NCI-H446 treated with DMSO at 0.1 percent for 48 hours (cell line): ENCODE measurements around the gene ZNF800.
"Not testable (repeated sequence)": the region's sequence is repeated elsewhere in the genome, so short reads cannot be mapped to it uniquely, and the experiment has no call there.

Source experiments
- DNase-seq: peaks from one replicate; lab custom pipeline; 2025; lab: John Stamatoyannopoulos, UW

The ZNF800 gene

GRCh38 chr7:127392566-127393367 lies at the start of gene ZNF800:
TSS of gene ZNF800 (minus strand) at chr7:127392708. CDS start at chr7:127391557, 1,151 bp downstream.
- peak; percentile 57 for DNase-seq

- DNase-seq, result no peak
Observed at GRCh38 chr7:127440206-127440605, 47.7 kb upstream of the ZNF800 start.

- DNase-seq, result no peak
Observed at GRCh38 chr7:127438836-127439235, 46.3 kb upstream of the ZNF800 start.

- no peak for DNase-seq
Observed at GRCh38 chr7:127437837-127438236, 45.3 kb upstream of the ZNF800 start.

GRCh38 chr7:127437241-127437640 lies 44.7 kb upstream of the ZNF800 start:
- DNase-seq, result no peak

GRCh38 chr7:127429281-127429680 lies 36.8 kb upstream of the ZNF800 start:
- DNase-seq, result not testable (repeated sequence)

GRCh38 chr7:127419196-127419595 lies 26.7 kb upstream of the ZNF800 start:
- no peak for DNase-seq

- DNase-seq, result no peak
Observed at GRCh38 chr7:127418459-127418858, 26.0 kb upstream of the ZNF800 start.

- no peak for DNase-seq
Observed at GRCh38 chr7:127417346-127417745, 24.8 kb upstream of the ZNF800 start.

GRCh38 chr7:127415060-127415742 lies 22.7 kb upstream of the ZNF800 start:
- no peak for DNase-seq

GRCh38 chr7:127413962-127414361 lies 21.5 kb upstream of the ZNF800 start:
- DNase-seq, result no peak

- no peak for DNase-seq
Observed at GRCh38 chr7:127413326-127413725, 20.8 kb upstream of the ZNF800 start.

GRCh38 chr7:127411176-127411575 lies 18.7 kb upstream of the ZNF800 start:
- DNase-seq, result no peak

- no peak for DNase-seq
Observed at GRCh38 chr7:127409629-127410028, 17.1 kb upstream of the ZNF800 start.

GRCh38 chr7:127404286-127405072 lies 12.0 kb upstream of the ZNF800 start:
- no peak for DNase-seq

- no peak for DNase-seq
Observed at GRCh38 chr7:127396184-127396583, 3.7 kb upstream of the ZNF800 start.

- not testable (repeated sequence) for DNase-seq
Observed at GRCh38 chr7:127395104-127395503, 2.6 kb upstream of the ZNF800 start.

- DNase-seq, result no peak
Observed at GRCh38 chr7:127393368-127394058, 1.0 kb upstream of the ZNF800 start.

GRCh38 chr7:127392182-127392565 lies 334 bp downstream of the ZNF800 start:
- no peak for DNase-seq

- DNase-seq, result no peak
Observed at GRCh38 chr7:127391591-127392181, 822 bp downstream of the ZNF800 start.

- DNase-seq, result no peak
Observed at GRCh38 chr7:127390817-127391590, 1.5 kb downstream of the ZNF800 start.
